GM23248 (cell line): ENCODE results near the gene TXNIP.

Experiments
- EZH2 ChIP-seq: fragments of 200-600 bp; sonication (generic); IDR thresholded peaks from 2 replicates; pipeline ENCODE4 v1.6.1; 2018; ENCODE audit warnings: antibody characterized with exemption, mild to moderate bottlenecking; ENCODE audit not compliant: insufficient read depth, poor library complexity, severe bottlenecking
- EZH2phosphoT487 ChIP-seq: fragments of 200-600 bp; sonication (generic); IDR thresholded peaks from 2 replicates; pipeline ENCODE4 v1.6.1; 2018; ENCODE audit warnings: antibody characterized with exemption, moderate library complexity, mild to moderate bottlenecking, low read depth; ENCODE audit not compliant: insufficient read depth

DNA sequence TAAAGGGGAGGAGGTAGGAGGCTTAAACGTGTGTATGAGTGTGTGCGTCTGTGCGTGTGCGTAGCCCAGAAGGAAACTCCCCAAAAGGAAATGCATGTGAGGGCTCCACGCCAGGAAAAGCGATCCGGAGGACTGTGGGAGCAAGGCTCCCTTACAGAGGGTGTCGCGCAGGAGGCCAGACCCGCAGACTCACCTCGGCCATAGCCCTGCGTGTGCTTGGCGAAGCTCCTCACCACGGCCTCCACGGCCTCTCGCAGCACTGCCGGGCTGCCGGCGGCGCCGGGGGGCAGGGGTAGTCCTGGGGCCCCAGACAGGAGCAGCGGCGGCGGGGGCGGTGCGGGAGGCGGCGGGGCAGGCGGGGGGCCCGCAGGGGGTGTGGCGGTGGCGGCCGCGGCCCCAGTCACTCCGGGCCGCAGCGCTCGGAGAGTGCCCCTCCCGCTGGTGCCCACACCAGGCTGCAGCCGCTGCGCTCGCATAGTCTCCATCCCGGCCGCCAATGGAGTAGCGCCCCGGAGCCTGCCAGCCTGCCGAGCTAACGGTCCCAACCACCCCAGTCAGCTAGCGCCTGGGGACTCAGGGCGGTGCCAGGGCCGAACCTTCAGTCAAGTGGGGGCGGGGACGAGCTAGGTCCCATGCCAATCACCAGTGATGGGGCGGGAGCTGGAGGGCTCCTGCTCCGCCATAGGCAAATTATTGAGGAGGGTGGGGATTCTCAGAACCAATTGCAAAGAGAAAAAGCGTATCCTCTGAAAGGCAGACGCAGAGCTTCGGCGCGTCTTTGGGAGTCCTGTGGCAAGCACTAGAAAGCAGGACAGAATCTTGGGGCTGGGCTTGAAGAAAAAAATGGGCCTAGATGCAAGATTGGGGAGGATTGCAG is 38.7 kb downstream of the TXNIP start, which contains the start of gene LIX1L:
- TF ChIP-seq EZH2 (no peak), EZH2phosphoT487 (no peak)
